ENCODE data around the gene TMED3.

Gene TMED3

GRCh38 chr15:79365765-79366164 is 54.9 kb downstream of the TMED3 start:
- Histone ChIP-seq H3K9me2 (ENCODE audit: low read depth, low read length) (no peaks in the 10 kb centered on the region), H2AFZ (ENCODE audit: low read length) (no peak overlapping the region), H3K27me3 (ENCODE audit: insufficient read depth, low read length) (no peaks in the 10 kb centered on the region), H3K9ac (ENCODE audit: low read length) (no peak overlapping the region), H3F3A (ENCODE audit: insufficient read depth, low read length) (no peaks in the 10 kb centered on the region), H3K4me2 (ENCODE audit: low read length) (no peak overlapping the region), H3K79me2 (ENCODE audit: insufficient read depth, low read length) (no peaks in the 10 kb centered on the region), H3K4me1 (ENCODE audit: insufficient read depth, low read length, severe bottlenecking) (no peaks in the 10 kb centered on the region), H3K36me3 (ENCODE audit: insufficient read depth, low read length) (no peaks in the 10 kb centered on the region), H3K27ac (ENCODE audit: low read depth, low read length, poor library complexity, severe bottlenecking) (no peak overlapping the region), H3K9me3 (ENCODE audit: low read length) (no peaks in the 10 kb centered on the region), H3K4me3 (ENCODE audit: low read depth, low read length, poor library complexity, severe bottlenecking) (no peak overlapping the region), H4K20me1 (ENCODE audit: insufficient read depth, low read length) (no peaks in the 10 kb centered on the region)
- TF ChIP-seq, protein P1, sequence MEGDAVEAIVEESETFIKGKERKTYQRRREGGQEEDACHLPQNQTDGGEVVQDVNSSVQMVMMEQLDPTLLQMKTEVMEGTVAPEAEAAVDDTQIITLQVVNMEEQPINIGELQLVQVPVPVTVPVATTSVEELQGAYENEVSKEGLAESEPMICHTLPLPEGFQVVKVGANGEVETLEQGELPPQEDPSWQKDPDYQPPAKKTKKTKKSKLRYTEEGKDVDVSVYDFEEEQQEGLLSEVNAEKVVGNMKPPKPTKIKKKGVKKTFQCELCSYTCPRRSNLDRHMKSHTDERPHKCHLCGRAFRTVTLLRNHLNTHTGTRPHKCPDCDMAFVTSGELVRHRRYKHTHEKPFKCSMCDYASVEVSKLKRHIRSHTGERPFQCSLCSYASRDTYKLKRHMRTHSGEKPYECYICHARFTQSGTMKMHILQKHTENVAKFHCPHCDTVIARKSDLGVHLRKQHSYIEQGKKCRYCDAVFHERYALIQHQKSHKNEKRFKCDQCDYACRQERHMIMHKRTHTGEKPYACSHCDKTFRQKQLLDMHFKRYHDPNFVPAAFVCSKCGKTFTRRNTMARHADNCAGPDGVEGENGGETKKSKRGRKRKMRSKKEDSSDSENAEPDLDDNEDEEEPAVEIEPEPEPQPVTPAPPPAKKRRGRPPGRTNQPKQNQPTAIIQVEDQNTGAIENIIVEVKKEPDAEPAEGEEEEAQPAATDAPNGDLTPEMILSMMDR (IDR thresholded peaks at IDR 0.05; ENCODE audit: low read length) = no peak
- TF ChIP-seq EZH2 (IDR thresholded peaks at IDR 0.05; ENCODE audit: borderline replicate concordance, low read length) = no peak

- no peaks in the 10 kb centered on the region for H3K4me1 ChIP-seq (ENCODE audit: insufficient read depth, low read length, severe bottlenecking)
- no peak overlapping the region for H3K4me2 ChIP-seq (ENCODE audit: low read length)
- no peak overlapping the region for H2AFZ ChIP-seq (ENCODE audit: low read length)
- no peaks in the 10 kb centered on the region for H3K9me3 ChIP-seq (ENCODE audit: low read length)
- H3K9me2 ChIP-seq (ENCODE audit: low read depth, low read length) = no peaks in the 10 kb centered on the region
- H3K79me2 ChIP-seq (ENCODE audit: insufficient read depth, low read length) = no peaks in the 10 kb centered on the region
- no peaks in the 10 kb centered on the region for H4K20me1 ChIP-seq (ENCODE audit: insufficient read depth, low read length)
- no peak overlapping the region for H3K27ac ChIP-seq (ENCODE audit: low read depth, low read length, poor library complexity, severe bottlenecking)
- H3K4me3 ChIP-seq (ENCODE audit: low read depth, low read length, poor library complexity, severe bottlenecking) = no peak overlapping the region
- H3K9ac ChIP-seq (ENCODE audit: low read length) = no peak overlapping the region
- no peaks in the 10 kb centered on the region for H3K27me3 ChIP-seq (ENCODE audit: insufficient read depth, low read length)
- no peaks in the 10 kb centered on the region for H3K36me3 ChIP-seq (ENCODE audit: insufficient read depth, low read length)
- no peak for TF ChIP-seq EZH2 (IDR thresholded peaks at IDR 0.05; ENCODE audit: borderline replicate concordance, low read length)
- no peaks in the 10 kb centered on the region for H3F3A ChIP-seq (ENCODE audit: insufficient read depth, low read length)
These were observed 55.8 kb downstream of the TMED3 start for GRCh38 chr15:79366691-79367090.

GRCh38 chr15:79370716-79371115 is 59.8 kb downstream of the TMED3 start:
- Histone ChIP-seq H3K4me2 (ENCODE audit: low read length) (no peak overlapping the region), H3K9me3 (ENCODE audit: low read length) (no peaks in the 10 kb centered on the region), H3F3A (ENCODE audit: insufficient read depth, low read length) (no peaks in the 10 kb centered on the region), H3K36me3 (ENCODE audit: insufficient read depth, low read length) (no peaks in the 10 kb centered on the region), H3K27ac (ENCODE audit: low read depth, low read length, poor library complexity, severe bottlenecking) (no peak overlapping the region), H3K9ac (ENCODE audit: low read length) (no peak overlapping the region), H3K4me1 (ENCODE audit: insufficient read depth, low read length, severe bottlenecking) (no peaks in the 10 kb centered on the region), H3K4me3 (ENCODE audit: low read depth, low read length, poor library complexity, severe bottlenecking) (no peak overlapping the region), H3K27me3 (ENCODE audit: insufficient read depth, low read length) (no peaks in the 10 kb centered on the region), H2AFZ (ENCODE audit: low read length) (no peak overlapping the region), H3K79me2 (ENCODE audit: insufficient read depth, low read length) (no peaks in the 10 kb centered on the region), H3K9me2 (ENCODE audit: low read depth, low read length) (no peaks in the 10 kb centered on the region), H4K20me1 (ENCODE audit: insufficient read depth, low read length) (no peaks in the 10 kb centered on the region)
- TF ChIP-seq EZH2 (IDR thresholded peaks at IDR 0.05; ENCODE audit: borderline replicate concordance, low read length) = no peak
- TF ChIP-seq, protein P1 (IDR thresholded peaks at IDR 0.05; ENCODE audit: low read length) = no peak

DNA sequence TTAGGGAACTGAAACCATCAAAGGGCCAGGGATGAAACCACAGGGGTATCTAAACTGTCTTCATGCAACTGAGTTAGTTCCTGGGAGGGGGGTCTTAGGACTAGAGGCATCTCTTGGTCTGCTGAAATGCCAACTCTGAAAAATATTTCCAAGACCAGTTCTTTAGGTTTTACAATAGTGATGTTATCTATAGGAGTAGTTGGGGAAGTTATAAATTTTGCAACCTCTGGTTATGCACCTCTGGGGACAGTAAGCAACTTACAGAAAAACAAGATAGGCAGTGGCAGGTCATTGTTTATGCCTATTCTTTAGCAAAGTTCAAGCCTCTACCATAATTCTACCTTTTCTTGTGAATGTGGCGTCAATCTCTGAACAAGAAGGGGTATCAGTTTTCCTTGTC is 60.7 kb downstream of the TMED3 start:
- Histone ChIP-seq H3K27ac (ENCODE audit: low read depth, low read length, poor library complexity, severe bottlenecking) (no peak overlapping the region), H3K4me2 (ENCODE audit: low read length) (no peak overlapping the region), H3K4me1 (ENCODE audit: insufficient read depth, low read length, severe bottlenecking) (no peaks in the 10 kb centered on the region), H3K36me3 (ENCODE audit: insufficient read depth, low read length) (no peaks in the 10 kb centered on the region), H3K79me2 (ENCODE audit: insufficient read depth, low read length) (no peaks in the 10 kb centered on the region), H3K9me2 (ENCODE audit: low read depth, low read length) (no peaks in the 10 kb centered on the region), H4K20me1 (ENCODE audit: insufficient read depth, low read length) (no peaks in the 10 kb centered on the region), H3F3A (ENCODE audit: insufficient read depth, low read length) (no peaks in the 10 kb centered on the region), H2AFZ (ENCODE audit: low read length) (no peak overlapping the region), H3K27me3 (ENCODE audit: insufficient read depth, low read length) (no peaks in the 10 kb centered on the region), H3K9ac (ENCODE audit: low read length) (no peak overlapping the region), H3K9me3 (ENCODE audit: low read length) (no peaks in the 10 kb centered on the region), H3K4me3 (ENCODE audit: low read depth, low read length, poor library complexity, severe bottlenecking) (no peak overlapping the region)
- TF ChIP-seq EZH2 (IDR thresholded peaks at IDR 0.05; ENCODE audit: borderline replicate concordance, low read length) = no peak
